ENCODE data around the gene STX4.

The STX4 gene

GRCh38 chr16:31071861-31072260 lies 38.5 kb downstream of the STX4 start:
- peak in 1 of 2 experiments; percentile 15 for DNase-seq

GRCh38 chr16:31072540-31073141 lies 39.3 kb downstream of the STX4 start:
- DNase-seq, result peak in 1 of 2 experiments; percentile 33

- DNase-seq, result peak; percentile 63 to 81
These were observed 40.0 kb downstream of the STX4 start for GRCh38 chr16:31073142-31073969.

GRCh38 chr16:31073970-31074813 lies 40.8 kb downstream of the STX4 start, which contains the start of the genes ZNF646 and ZNF668:
Gene ZNF646 (plus strand): TSS chr16:31074422. CDS start chr16:31076325, 1,903 bp downstream.
Gene ZNF668 (minus strand): TSS chr16:31074240. CDS start chr16:31064459, 9,781 bp downstream.
- peak; percentile 92 to 98 for DNase-seq

- DNase-seq, result no peak
These were observed 41.4 kb downstream of the STX4 start for GRCh38 chr16:31074814-31075183.

- no peak for DNase-seq
These were observed 43.0 kb downstream of the STX4 start for GRCh38 chr16:31076319-31076718.

GRCh38 chr16:31077024-31077423 lies 43.7 kb downstream of the STX4 start:
- no peak for DNase-seq

GRCh38 chr16:31077592-31078396 lies 44.4 kb downstream of the STX4 start:
- DNase-seq, result no peak

- DNase-seq, result no peak
These were observed 45.4 kb downstream of the STX4 start for GRCh38 chr16:31078597-31079341.

- DNase-seq, result no peak
These were observed 46.1 kb downstream of the STX4 start for GRCh38 chr16:31079342-31079944.

- no peak for DNase-seq
These were observed 46.8 kb downstream of the STX4 start for GRCh38 chr16:31080035-31080629.

GRCh38 chr16:31080756-31081419 lies 47.5 kb downstream of the STX4 start:
- no peak for DNase-seq

- no peak for DNase-seq
These were observed 48.3 kb downstream of the STX4 start for GRCh38 chr16:31081428-31082351.

- DNase-seq, result no peak
These were observed 49.1 kb downstream of the STX4 start for GRCh38 chr16:31082368-31083045.

GRCh38 chr16:31083081-31083480 lies 49.7 kb downstream of the STX4 start:
- DNase-seq, result no peak

GRCh38 chr16:31083556-31083955 lies 50.2 kb downstream of the STX4 start:
- no peak for DNase-seq

GRCh38 chr16:31083981-31084380 lies 50.6 kb downstream of the STX4 start:
- no peak for DNase-seq

- no peak for DNase-seq
These were observed 51.4 kb downstream of the STX4 start for GRCh38 chr16:31084584-31085302.

Measured in NCI-H2081 (cell line).